Gastroesophageal sphincter (tissue), 4 donors: ENCODE measurements around the gene PHF1. TPM values are rescaled to one million over a fixed set of nuclear protein-coding genes. Genes with fewer than 3 reads are reported as not detected.

Experiments used
- ATAC-seq: fragments of 150-250 bp; one replicate; pipeline ENCODE4 v1.9.1; 2016; ENCODE audit warnings: mild to moderate bottlenecking, moderate library complexity
- H3K27ac ChIP-seq, 4 donors: fragments of 200-600 bp; sonication (generic) in 3 of 4; 1 replicate in 3 of 4; 2 replicates in 1 of 4; pipeline ENCODE4 v1.5.1; 2016 to 2019
- H3K27me3 ChIP-seq: fragments of 200-600 bp; sonication (generic); one replicate; pipeline ENCODE4 v1.5.1; 2019
- H3K36me3 ChIP-seq, 2 donors: fragments of 200-600 bp; sonication (generic); one replicate each; pipeline ENCODE4 v1.5.1; 2019; ENCODE audit warnings: control low read depth in 1 of 2
- H3K4me1 ChIP-seq, 3 donors: fragments of 200-600 bp; sonication (generic); 1 replicate in 2 of 3; 2 replicates in 1 of 3; pipeline ENCODE4 v1.5.1; 2016 to 2019; ENCODE audit warnings: control low read depth in 2 of 3
- H3K4me3 ChIP-seq, 2 donors: fragments of 200-600 bp; sonication (generic); one replicate each; pipeline ENCODE4 v1.5.1; 2019; ENCODE audit warnings: mild to moderate bottlenecking in 1 of 2, moderate library complexity in 1 of 2
- H3K9me3 ChIP-seq, 3 donors: fragments of 200-600 bp; sonication (generic); one replicate each; pipeline ENCODE4 v1.5.1; 2017 to 2019; ENCODE audit warnings: control low read depth in 2 of 3
- EP300 ChIP-seq: sonication (generic); formaldehyde crosslinking; IDR thresholded peaks from one replicate; pipeline ENCODE4 v1.6.1; 2017; ENCODE audit warnings: antibody characterized with exemption, mild to moderate bottlenecking
- POLR2A ChIP-seq, 2 donors: fragments of 450-650 bp; IDR thresholded peaks; one replicate each; pipeline ENCODE4 v1.6.1; 2017; ENCODE audit warnings: antibody characterized with exemption in 2 of 2, mild to moderate bottlenecking in 2 of 2, moderate library complexity in 1 of 2
- POLR2AphosphoS5 ChIP-seq: sonication (generic); formaldehyde crosslinking; IDR thresholded peaks from one replicate; pipeline ENCODE4 v1.6.1; 2017; ENCODE audit warnings: antibody characterized with exemption
- WGBS, 2 donors: methylation state at CpG; one replicate each; pipeline ENCODE4 v1.1.5; 2018; ENCODE audit warnings: low coverage in 1 of 2; 5-methylcytosine and 5-hydroxymethylcytosine counted together
- small RNA-seq, 4 donors: library from RNA; depleted of rRNA; stranded (forward); fragments of <200 nt; gene quantifications; one replicate each; pipeline ENCODE3, GENCODE V24; 2016
- total RNA-seq, 4 donors: library from RNA; depleted of rRNA; stranded (reverse); fragments of >200 nt; gene quantifications; one replicate each; pipeline ENCODE4 v1.1.0, GENCODE V29; 2016
- TF ChIP-seq, protein P1 (sequence below), 4 experiments: fragments of 200-600 bp in 2 of 4; fragments of 450-650 bp in 2 of 4; sonication (generic) in 1 of 4; IDR thresholded peaks; one replicate each; pipeline ENCODE4 v1.5.1; 2017 to 2019; ENCODE audit warnings: antibody characterized with exemption in 4 of 4, mild to moderate bottlenecking in 2 of 4, moderate library complexity in 2 of 4

PHF1 gene
- total RNA-seq, 4 donors from 2014 or later, result 73.0 to 91.0 (median 86.1) TPM

DNA sequence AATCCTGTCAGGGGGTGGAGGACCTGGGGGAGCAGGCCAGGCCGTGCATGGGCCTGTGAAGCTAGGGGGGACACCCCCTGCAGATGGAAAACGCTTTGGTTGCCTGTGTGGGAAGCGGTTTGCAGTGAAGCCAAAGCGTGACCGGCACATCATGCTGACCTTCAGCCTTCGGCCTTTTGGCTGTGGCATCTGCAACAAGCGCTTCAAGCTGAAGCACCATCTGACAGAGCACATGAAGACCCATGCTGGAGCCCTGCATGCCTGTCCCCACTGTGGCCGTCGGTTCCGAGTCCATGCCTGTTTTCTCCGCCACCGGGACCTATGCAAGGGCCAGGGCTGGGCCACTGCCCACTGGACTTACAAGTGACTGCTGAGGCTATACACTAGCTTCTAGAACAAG lies 45.3 kb downstream of the PHF1 start:
- Histone ChIP-seq H3K4me1 (peaks cover 0 to 35% (median 10%) of the 10 kb centered on the region in 3 donors), H3K27me3 (no peaks in the 10 kb centered on the region), H3K36me3 (peaks cover 0 to 31% of the 10 kb centered on the region in 2 donors), H3K9me3 (no peaks in the 10 kb centered on the region), H3K27ac (no peak overlapping the region), H3K4me3 (no peak overlapping the region)
- ATAC-seq, result no peak
- whole genome bisulfite sequencing, 2 donors, result 94 to 100% methylated on average over 1 to 10 of the region's 12 CpGs
- no peak for TF ChIP-seq EP300
- TF ChIP-seq, protein P1, sequence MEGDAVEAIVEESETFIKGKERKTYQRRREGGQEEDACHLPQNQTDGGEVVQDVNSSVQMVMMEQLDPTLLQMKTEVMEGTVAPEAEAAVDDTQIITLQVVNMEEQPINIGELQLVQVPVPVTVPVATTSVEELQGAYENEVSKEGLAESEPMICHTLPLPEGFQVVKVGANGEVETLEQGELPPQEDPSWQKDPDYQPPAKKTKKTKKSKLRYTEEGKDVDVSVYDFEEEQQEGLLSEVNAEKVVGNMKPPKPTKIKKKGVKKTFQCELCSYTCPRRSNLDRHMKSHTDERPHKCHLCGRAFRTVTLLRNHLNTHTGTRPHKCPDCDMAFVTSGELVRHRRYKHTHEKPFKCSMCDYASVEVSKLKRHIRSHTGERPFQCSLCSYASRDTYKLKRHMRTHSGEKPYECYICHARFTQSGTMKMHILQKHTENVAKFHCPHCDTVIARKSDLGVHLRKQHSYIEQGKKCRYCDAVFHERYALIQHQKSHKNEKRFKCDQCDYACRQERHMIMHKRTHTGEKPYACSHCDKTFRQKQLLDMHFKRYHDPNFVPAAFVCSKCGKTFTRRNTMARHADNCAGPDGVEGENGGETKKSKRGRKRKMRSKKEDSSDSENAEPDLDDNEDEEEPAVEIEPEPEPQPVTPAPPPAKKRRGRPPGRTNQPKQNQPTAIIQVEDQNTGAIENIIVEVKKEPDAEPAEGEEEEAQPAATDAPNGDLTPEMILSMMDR (IDR thresholded peaks at IDR 0.05), result no peak
- no peak for TF ChIP-seq POLR2AphosphoS5
- no peak for TF ChIP-seq POLR2A (IDR thresholded peaks at IDR 0.05)

GRCh38 chr6:33458676-33459075 lies 47.9 kb downstream of the PHF1 start:
- 53% methylated on average over 3 of the region's 3 CpGs; no CpG with 5 or more reads in 1 of the 2 donors for WGBS, 2 donors
- Histone ChIP-seq H3K27ac (no peak overlapping the region), H3K9me3 (no peaks in the 10 kb centered on the region), H3K4me3 (no peak overlapping the region), H3K27me3 (no peaks in the 10 kb centered on the region), H3K36me3 (peaks cover 0 to 23% of the 10 kb centered on the region in 2 donors), H3K4me1 (peaks cover 0 to 18% (median 5%) of the 10 kb centered on the region in 3 donors)
- ATAC-seq, result no peak
- TF ChIP-seq POLR2AphosphoS5 (no peak), POLR2A (IDR thresholded peaks at IDR 0.05) (no peak), EP300 (no peak)
- TF ChIP-seq, protein P1 (IDR thresholded peaks at IDR 0.05), result no peak

DNA sequence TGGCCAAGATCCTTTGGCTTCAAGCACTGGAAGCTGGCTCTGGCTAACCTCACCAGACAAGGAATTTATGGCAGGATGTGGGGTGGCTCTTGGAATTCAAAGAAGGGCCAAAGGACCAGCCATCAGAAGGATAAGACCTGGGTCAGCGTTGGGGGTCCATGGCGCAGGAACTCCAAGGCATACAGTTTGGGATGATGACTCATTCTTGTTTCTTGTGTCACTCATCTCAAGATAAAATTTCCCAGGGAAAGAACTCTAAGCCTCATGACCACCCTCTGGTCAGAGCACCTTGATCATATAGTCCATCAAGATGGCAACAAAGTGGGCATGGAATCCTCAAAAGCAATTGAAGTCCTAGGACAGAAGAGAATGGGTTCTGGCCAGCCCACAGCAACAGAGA lies 48.4 kb downstream of the PHF1 start:
- H3K27ac ChIP-seq, result no peak overlapping the region
- TF ChIP-seq POLR2AphosphoS5 (no peak), EP300 (no peak), POLR2A (IDR thresholded peaks at IDR 0.05) (no peak)
- TF ChIP-seq, protein P1 (IDR thresholded peaks at IDR 0.05), result no peak
- H3K4me1 ChIP-seq, result peaks cover 0 to 15% (median 5%) of the 10 kb centered on the region in 3 donors
- 100% methylated on average over 2 of the region's 2 CpGs; no CpG with 5 or more reads in 1 of the 2 donors for WGBS, 2 donors
- H3K4me3 ChIP-seq, result no peak overlapping the region
- no peaks in the 10 kb centered on the region for H3K27me3 ChIP-seq
- peaks cover 0 to 23% of the 10 kb centered on the region in 2 donors for H3K36me3 ChIP-seq
- H3K9me3 ChIP-seq, result no peaks in the 10 kb centered on the region
- ATAC-seq, result no peak

Small RNAs within 50 kb of the gene (small RNA-seq; reads per million reads assigned to genes)
- 0 reads per million in 4 donors for gene RPL35AP4
- 0 reads per million in 4 donors for gene ZBTB9

Other genes starting within 250 kb of the PHF1 start
- gene COL11A2, start 218.5 kb upstream of the PHF1 start, total RNA-seq, result 1 to 10 TPM in 1 of 4 donors, under 1 TPM in 3; 0.35 to 1.4 (median 0.45) TPM
- 10 to 100 TPM; 20.0 to 38.8 (median 28.9) TPM for gene RXRB, start 210.3 kb upstream of the PHF1 start, total RNA-seq
- 10 to 100 TPM; 54.6 to 79.9 (median 66.4) TPM for gene SLC39A7, start 210.1 kb upstream of the PHF1 start, total RNA-seq
- gene HSD17B8, start 206.4 kb upstream of the PHF1 start, total RNA-seq, result 10 to 100 TPM in 3 of 4 donors, 1 to 10 TPM in 1; 2.2 to 16.1 (median 12.2) TPM
- 10 to 100 TPM; 12.5 to 23.8 (median 17.7) TPM for gene RING1, start 202.5 kb upstream of the PHF1 start, total RNA-seq
- 10 to 100 TPM; 18.1 to 45.5 (median 31.5) TPM for gene VPS52, start 139.1 kb upstream of the PHF1 start, total RNA-seq
- gene RPS18, start 138.9 kb upstream of the PHF1 start, total RNA-seq, result 1,000 to 10,000 TPM; 1,175 to 3,464 (median 2,399) TPM
- 10 to 100 TPM; 12.2 to 23.8 (median 17.3) TPM for gene B3GALT4, start 133.9 kb upstream of the PHF1 start, total RNA-seq
- gene WDR46, start 121.8 kb upstream of the PHF1 start, total RNA-seq, result 10 to 100 TPM; 26.4 to 39.2 (median 35.6) TPM
- gene PFDN6, start 121.4 kb upstream of the PHF1 start, total RNA-seq, result 10 to 100 TPM; 40.6 to 55.5 (median 50.6) TPM
- gene RGL2, start 112.1 kb upstream of the PHF1 start, total RNA-seq, result 10 to 100 TPM; 53.7 to 83.0 (median 60.7) TPM
- gene TAPBP, start 96.9 kb upstream of the PHF1 start, total RNA-seq, result 100 to 1,000 TPM in 1 of 4 donors, 10 to 100 TPM in 3; 62.9 to 136 (median 69.2) TPM
- 10 to 100 TPM; 19.3 to 20.9 (median 20.1) TPM for gene ZBTB22, start 93.3 kb upstream of the PHF1 start, total RNA-seq
- 10 to 100 TPM; 29.7 to 49.0 (median 48.1) TPM for gene DAXX, start 88.1 kb upstream of the PHF1 start, total RNA-seq
- gene KIFC1, start 19.2 kb upstream of the PHF1 start, total RNA-seq, result under 1 TPM in 2 of 4 donors, not detected in 2; 0.67 to 0.79 TPM
- gene CUTA, start 7.1 kb downstream of the PHF1 start, total RNA-seq, result 100 to 1,000 TPM in 3 of 4 donors, 10 to 100 TPM in 1; 90.2 to 144 (median 124) TPM
- gene SYNGAP1, start 9.1 kb downstream of the PHF1 start, total RNA-seq, result 10 to 100 TPM in 3 of 4 donors, 1 to 10 TPM in 1; 9.1 to 15.9 (median 12.7) TPM
- gene ZBTB9, start 43.6 kb downstream of the PHF1 start, total RNA-seq, result 1 to 10 TPM; 2.2 to 4.0 (median 3.2) TPM
- gene BAK1, start 169.3 kb downstream of the PHF1 start, total RNA-seq, result 10 to 100 TPM in 2 of 4 donors, 1 to 10 TPM in 2; 7.3 to 14.3 (median 11.0) TPM
- gene ITPR3, start 210.3 kb downstream of the PHF1 start, total RNA-seq, result 10 to 100 TPM; 11.8 to 25.0 (median 19.6) TPM